NCI-H524 (cell line): ENCODE data around the gene MLH3.
"Not testable (repeated sequence)": the region's sequence is repeated elsewhere in the genome, so short reads cannot be mapped to it uniquely, and the experiment has no call there.

Experiments
- DNase-seq, 2 experiments: peaks; one replicate each; lab custom pipeline; 2025; lab: John Stamatoyannopoulos, UW

MLH3 gene

DNA sequence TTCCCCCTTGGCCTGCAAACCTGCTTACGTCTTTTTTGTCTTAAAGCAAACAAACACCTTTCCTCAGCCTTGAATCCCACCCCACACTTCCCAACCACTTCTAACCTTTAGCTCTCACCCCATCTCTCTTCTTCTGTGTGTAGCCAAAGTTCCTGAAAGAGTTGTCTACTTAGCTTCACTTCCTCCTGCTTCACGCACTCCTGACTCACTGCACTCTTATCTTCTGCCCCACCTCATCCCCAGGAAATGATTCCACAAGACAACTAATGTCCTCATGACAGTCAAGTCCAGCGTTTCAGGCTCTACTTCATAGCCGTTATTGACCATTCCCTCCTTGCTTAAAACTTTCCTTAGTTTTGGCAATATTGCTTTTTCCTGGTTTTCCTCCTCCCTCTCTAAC, 26.2 kb downstream of the MLH3 start:
- DNase-seq = no peak

- DNase-seq = no peak
These were observed 28.2 kb downstream of the MLH3 start for GRCh38 chr14:75023108-75023507.

- DNase-seq = peak; percentile 16 to 64
These were observed 28.6 kb downstream of the MLH3 start for GRCh38 chr14:75022655-75023054.

DNA sequence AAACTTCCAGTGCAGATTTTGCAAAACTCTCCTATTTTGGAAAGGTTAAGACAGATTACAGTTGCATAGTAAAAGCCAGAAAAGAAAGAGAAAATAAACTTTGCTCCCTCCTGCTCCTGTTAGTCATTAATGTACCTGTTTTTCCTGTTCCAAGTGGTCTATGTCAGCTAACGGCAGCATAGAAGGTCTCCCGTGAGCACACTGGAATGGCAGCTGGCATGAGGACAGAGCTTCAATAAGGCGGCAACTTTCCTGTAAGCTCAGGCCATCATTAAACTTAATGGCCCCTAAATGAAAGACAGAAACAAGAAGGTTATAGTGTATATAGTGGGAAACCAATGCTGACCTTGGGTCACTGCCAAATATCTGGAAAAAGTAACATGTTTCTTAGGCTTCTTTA, 32.6 kb downstream of the MLH3 start:
- no peak for DNase-seq

DNA sequence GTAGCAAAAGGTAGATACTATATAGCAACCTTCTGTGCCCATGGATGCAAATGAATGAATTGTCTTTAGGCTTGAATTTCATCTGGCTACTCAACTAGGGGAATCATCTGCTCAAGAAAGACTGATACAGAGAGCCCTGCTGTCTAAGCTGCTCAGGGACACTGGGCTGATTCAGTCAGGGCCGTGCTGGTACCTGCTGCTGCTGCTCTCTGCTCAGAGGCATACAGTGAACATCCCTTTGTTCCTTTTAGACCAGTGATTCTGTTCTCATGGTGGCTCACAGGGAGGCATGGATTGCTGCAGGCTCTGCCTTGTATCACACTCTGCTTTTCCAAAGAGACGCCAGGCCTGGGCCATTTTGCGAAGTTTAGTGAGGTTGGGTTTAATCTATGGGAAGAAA, 34.5 kb downstream of the MLH3 start:
- DNase-seq = no peak

DNA sequence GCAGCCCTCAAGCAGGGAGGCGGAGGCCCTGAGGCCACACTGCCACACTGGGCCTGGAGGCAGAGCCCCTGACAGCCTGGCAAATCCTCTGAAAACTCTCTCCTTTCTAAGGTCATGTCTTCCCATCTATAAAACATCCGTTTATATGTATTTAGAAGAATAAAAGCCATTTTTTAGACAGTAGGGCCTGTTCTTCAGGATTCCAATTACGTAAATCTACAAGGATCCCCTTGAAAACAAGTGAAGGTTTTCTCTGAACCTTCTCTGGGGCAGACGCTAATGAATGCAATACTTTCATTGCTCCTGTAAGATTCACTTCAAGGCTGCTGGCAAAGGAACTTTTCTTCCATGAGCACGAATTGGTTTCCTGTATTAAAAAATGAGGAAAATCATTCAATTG, 35.8 kb downstream of the MLH3 start:
- DNase-seq = no peak

GRCh38 chr14:75013290-75013689, 38.0 kb downstream of the MLH3 start:
- no peak for DNase-seq

DNA sequence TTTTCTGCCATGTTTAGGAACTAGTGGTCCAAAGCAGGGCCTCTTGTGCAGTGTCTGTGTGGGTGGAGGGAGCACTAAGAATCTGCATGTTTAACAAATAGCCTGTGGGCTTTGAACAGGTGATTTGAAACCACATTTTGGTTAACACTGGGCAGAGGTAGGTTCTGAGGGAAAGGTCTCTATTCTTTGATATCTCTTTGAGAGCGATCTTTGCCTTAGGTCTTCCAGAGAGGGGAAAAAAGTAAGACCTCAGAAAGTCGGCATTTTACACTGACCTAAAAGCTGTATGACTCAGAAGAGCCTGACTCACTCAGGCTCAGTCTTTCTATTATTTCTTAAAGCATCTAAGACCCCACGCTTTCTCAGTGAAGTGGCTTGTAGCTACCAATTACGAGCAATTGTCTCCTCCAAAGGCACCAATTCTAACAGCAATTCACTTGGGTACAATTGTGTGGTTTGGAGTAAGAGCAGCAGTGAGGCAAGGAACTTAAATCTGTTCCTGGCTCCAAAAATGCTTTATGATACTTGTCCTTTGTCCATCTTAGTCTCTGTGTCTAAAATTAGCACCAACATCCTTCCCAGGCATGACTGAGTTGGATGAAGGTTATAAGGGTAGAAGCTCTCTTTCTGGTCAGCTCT, 39.8 kb downstream of the MLH3 start:
- DNase-seq = no peak

DNA sequence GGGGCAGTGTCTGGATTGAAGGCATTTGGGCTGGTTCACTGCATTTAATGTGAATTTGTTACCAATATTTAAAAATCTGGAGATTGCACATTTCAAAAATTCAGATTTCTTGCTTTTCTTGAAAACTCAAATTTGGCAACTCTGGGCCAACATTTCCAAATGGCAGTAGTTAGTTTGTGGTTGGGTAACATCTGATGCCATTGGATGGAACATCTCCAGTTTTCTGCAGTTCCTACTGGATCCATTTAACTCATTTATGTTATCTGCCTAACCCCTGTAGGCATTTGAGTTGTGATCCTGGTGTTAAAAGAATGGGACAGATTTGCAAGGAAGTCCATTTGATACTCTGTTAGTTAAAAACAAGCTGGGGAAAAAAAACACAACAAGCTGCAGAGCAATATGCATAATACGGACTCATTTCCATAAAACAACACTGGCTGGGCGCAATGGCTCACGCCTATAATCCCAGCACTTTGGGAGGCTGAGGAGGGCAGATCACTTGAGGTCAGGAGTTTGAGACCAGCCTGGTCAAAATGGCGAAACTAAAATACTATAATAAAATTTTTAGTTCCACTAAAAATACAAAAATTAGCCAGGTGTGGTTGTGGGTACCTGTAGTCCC, 40.7 kb downstream of the MLH3 start:
- no peak for DNase-seq

DNA sequence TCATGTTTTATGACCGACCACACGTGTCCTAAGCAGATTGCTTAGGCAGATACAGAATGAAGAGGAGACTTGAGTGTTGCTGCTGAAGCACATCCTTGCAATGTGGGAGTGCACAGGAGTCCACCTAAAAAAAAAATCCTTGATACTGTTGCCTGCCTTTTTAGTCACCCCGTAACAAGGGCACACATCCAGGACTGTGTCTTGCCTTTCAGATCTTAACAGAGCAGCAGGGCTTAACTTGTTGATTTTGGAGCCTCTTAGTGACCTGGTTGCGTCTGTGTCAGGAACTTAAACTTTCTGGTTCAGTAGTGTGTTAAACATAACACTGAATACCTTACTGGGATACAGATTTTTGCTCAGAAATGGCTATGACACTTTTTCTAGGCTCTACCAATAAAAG, 42.1 kb downstream of the MLH3 start:
- no peak for DNase-seq

GRCh38 chr14:75005357-75005756, 45.9 kb downstream of the MLH3 start:
- no peak for DNase-seq

DNA sequence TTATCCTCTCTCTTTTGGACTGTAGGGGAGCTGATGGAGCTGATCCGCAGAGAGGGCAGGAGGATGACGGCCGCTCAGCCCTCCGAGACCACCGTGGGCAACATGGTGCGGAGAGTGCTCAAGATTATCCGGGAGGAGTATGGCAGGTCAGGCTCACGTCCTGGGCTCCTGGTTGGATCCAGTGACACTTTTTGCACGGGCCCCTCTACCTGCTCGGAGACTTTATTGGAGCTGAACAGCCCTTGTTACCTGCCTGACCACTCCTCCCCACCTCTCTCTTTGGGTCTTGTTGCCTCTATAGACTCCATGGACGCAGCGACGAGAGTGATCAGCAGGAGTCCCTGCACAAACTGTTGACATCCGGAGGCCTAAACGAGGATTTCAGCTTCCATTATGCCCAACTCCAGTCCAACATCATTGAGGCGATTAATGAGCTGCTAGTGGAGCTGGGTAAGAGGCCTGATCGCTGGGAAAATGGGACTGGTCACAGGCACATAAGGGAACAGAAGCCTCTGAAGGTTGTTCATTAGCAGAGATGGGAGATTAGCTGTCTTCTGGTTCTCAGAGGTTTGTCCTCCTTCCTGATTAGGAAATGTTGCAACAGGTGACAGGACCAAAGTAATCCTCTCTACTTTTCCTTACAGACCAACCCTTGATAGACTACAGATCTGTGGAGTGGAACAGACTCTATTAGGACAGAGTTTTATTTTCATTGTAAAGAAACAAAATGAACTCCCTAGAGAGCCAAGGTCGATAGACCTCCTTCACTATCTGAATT, 47.8 kb downstream of the MLH3 start:
- no peak for DNase-seq

DNA sequence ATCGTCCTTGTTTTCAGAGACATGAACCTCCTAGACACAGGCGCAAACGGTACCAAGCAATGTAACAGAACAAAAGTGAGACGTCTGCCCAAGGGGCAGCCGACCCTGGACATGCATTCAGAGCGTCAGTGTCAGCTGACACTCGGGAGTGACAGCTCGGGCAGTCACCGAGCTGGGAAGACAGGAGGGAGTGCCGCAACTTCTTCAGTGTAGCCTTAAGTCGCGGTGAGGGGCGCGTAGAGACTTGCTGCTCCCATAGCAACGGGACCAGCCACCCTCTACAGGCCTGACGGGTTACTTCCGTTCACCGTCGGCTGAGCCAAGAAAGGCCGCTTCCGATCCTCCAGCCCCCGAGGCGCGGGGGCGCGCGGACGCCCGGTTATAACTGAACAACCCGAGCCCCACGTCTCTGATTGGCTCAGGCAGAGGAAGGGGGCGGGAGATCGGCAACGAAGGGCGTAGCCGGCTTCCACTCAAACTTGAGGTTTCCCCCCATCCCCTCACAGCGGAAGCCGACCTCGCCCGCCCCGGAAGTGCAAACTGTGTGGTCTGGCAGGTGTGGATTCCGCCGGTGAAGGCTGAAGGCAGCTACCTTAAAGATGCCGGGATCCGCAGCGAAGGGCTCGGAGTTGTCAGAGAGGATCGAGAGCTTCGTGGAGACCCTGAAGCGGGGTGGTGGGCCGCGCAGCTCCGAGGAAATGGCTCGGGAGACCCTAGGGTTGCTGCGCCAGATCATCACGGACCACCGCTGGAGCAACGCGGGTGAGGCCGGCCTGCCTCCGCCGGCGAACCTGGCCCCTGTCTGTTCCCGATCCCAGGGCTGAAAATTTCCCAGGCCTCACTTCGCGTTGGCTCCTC, 48.6 kb downstream of the MLH3 start, which contains the start of gene EIF2B2:
Gene EIF2B2 (plus strand): TSS at position 530 of the 858 bp plus-strand sequence. CDS start 70 bp downstream, at position 600.
- DNase-seq = peak; percentile 100

DNA sequence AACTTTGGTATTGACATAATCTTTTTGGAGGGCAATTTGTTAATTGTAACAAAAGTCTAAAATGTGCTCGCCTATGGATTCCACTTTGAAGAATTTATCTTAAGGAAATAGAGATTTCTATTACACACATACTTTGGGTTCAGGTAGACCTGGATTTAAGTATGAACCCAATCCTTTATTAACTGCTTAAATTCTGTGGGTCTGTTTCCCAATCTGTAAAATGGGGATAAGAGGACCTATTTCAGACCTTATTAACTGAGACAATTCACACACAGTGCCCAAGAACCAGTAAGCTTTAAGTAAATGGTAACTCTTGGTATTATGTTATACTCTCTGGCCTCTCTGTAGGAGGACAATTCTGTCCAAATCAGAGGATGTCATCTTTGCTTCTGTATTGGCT, 49.4 kb downstream of the MLH3 start:
- peak in 1 of 2 experiments; percentile 45 for DNase-seq

- no peak for DNase-seq
These were observed 50.0 kb downstream of the MLH3 start for GRCh38 chr14:75001261-75001660.

DNA sequence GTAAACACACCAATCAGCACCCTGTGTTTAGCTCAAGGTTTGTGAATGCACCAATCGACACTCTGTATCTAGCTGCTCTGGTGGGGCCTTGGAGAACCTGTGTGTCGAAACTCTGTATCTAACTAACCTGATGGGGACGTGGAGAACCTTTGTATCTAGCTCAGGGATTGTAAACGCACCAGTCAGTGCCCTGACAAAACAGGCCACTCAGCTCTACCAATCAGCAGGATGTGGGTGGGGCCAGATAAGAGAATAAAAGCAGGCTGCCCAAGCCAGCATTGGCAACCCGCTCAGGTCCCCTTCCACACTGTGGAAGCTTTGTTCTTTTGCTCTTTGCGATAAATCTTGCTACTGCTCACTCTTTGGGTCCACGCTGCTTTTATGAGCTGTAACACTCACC, 55.5 kb downstream of the MLH3 start:
- not testable (repeated sequence) for DNase-seq

- not testable (repeated sequence) for DNase-seq
These were observed 57.1 kb downstream of the MLH3 start for GRCh38 chr14:74994182-74994581.

GRCh38 chr14:74988993-74989392, 62.3 kb downstream of the MLH3 start:
- DNase-seq = no peak

- DNase-seq = no peak
These were observed 63.1 kb downstream of the MLH3 start for GRCh38 chr14:74988131-74988530.

GRCh38 chr14:74985806-74986205, 65.5 kb downstream of the MLH3 start:
- DNase-seq = no peak

DNA sequence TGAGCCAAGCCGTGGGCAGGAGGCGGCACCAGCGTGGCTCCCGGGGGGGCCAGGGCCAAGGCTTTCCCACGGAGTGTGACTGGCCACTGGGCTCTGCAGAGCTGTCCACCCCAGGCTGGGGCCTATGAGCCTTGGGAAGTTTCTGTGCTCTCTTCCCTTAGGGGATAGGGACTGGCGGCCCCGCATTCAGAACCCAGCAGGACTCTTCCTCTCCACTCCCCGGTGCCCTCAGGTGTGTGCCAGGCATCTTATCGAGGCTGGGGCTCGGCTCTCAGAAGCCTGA, 66.3 kb downstream of the MLH3 start:
- DNase-seq = no peak

DNA sequence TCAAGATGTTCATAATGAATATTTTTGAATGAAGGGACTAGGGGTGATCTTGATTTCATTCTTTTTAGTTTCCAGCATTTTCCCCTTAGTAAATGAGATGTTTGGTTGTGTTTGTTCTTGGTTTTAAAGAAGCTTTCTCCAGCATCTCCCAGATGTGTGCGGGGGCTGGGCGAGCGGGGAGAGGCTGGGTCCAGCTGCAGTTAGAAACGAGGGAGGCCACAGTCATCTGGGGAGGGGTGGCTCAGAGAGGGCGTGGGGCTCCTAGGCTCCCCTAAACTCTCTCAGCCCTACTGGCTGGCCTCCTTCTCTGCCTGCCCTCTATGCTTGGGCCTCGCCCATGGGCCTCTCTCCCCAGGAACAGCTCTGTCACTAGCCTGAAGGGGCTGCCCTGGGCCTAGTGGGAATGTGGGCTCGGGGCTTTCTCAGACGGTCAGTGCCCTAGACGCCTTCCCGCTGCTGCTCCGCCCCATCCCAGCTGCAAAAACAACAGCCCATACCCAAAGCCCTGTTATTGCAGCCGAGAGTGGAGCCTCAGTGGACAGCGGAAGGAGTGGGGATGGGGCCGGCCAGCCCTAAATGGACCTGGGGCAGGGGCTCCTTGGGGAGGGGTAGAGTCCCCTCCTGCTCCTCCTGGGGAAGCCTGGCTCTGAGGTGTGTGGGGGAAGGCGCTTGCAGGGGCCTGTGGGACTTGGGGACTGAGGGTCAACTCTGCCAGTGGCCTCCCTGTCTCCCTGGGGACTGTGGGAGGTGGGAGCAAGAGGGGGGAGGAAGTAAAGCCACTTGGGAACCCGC, 66.8 kb downstream of the MLH3 start:
- DNase-seq = no peak
